ENCODE data around the gene SMPD4. TPM values are rescaled to one million over a fixed set of nuclear protein-coding genes. Genes with fewer than 3 reads are reported as not detected.
"Not testable (repeated sequence)": the region's sequence is repeated elsewhere in the genome, so short reads cannot be mapped to it uniquely, and the experiment has no call there.

Gene SMPD4
- 10.3 TPM for total RNA-seq (2013)
- polyA plus RNA-seq, result 10 to 100 TPM; 10.5 to 34.6 (median 14.2) TPM
- 8.9 and 15.9 TPM in 2 replicates for polyA minus RNA-seq
- total RNA-seq, result 9.5 to 31.6 (median 24.1) reads per million in 11 experiments

- Mint-ChIP-seq H3K9me3 (no peaks in the 10 kb centered on the region), H3K4me3 (peak within 1 kb of the TSS; percentile 83 to 92), H3K4me1 (peaks cover 19% of the 10 kb centered on the region), H3K27ac (peak within 1 kb of the TSS; percentile 88 to 97 (median 92)), H3K27me3 (ENCODE audit: low read depth in 3 of 3) (no peaks in the 10 kb centered on the region), H3K36me3 (peaks cover under 1 to 4% of the 10 kb centered on the region in 2 donors)
- peak within 1 kb of the TSS; percentile 79 for H3K9ac ChIP-seq (ENCODE audit: insufficient read depth, low read length, poor library complexity, severe bottlenecking)
- TF ChIP-seq, protein P1, sequence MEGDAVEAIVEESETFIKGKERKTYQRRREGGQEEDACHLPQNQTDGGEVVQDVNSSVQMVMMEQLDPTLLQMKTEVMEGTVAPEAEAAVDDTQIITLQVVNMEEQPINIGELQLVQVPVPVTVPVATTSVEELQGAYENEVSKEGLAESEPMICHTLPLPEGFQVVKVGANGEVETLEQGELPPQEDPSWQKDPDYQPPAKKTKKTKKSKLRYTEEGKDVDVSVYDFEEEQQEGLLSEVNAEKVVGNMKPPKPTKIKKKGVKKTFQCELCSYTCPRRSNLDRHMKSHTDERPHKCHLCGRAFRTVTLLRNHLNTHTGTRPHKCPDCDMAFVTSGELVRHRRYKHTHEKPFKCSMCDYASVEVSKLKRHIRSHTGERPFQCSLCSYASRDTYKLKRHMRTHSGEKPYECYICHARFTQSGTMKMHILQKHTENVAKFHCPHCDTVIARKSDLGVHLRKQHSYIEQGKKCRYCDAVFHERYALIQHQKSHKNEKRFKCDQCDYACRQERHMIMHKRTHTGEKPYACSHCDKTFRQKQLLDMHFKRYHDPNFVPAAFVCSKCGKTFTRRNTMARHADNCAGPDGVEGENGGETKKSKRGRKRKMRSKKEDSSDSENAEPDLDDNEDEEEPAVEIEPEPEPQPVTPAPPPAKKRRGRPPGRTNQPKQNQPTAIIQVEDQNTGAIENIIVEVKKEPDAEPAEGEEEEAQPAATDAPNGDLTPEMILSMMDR (IDR thresholded peaks at IDR 0.05), result no peak
- H2AFZ ChIP-seq (ENCODE audit: insufficient read depth, low read depth, low read length, poor library complexity, severe bottlenecking), result peak within 1 kb of the TSS; percentile 99
- no peaks in the 10 kb centered on the region for H3K9me3 ChIP-seq (replicated peaks in 1 of 2; ENCODE audit: control insufficient read depth in 1 of 2, insufficient read depth in 1 of 2, low read length in 2 of 2)
- H3K4me3 ChIP-seq (replicated peaks in 1 of 3; ENCODE audit: low read depth in 2 of 3, low read length in 3 of 3), result peak within 1 kb of the TSS; percentile 67 to 90 (median 80)
- no peaks in the 10 kb centered on the region for H4K20me1 ChIP-seq (ENCODE audit: insufficient read depth, low read length)
- H3K36me3 ChIP-seq (replicated peaks in 1 of 2; ENCODE audit: control insufficient read depth in 1 of 2, insufficient read depth in 2 of 2, low read length in 2 of 2), result peaks cover 0 to under 1% of the 10 kb centered on the region in 2 donors
- peaks cover 17 to 25% of the 10 kb centered on the region in 2 donors for H3K4me1 ChIP-seq (ENCODE audit: control insufficient read depth in 1 of 2, insufficient read depth in 2 of 2, low read length in 2 of 2)
- peak; percentile 90 to 93 (median 93) for DNase-seq
- peak within 1 kb of the TSS; percentile 59 to 92 for H3K27ac ChIP-seq (ENCODE audit: low read depth in 1 of 2, low read length in 2 of 2)
- H3K4me2 ChIP-seq (replicated peaks; ENCODE audit: extremely low read depth, low read length, poor library complexity, severe bottlenecking), result peak within 1 kb of the TSS; percentile 85
- no peaks in the 10 kb centered on the region for H3K27me3 ChIP-seq (ENCODE audit: control insufficient read depth in 2 of 2, insufficient read depth in 2 of 2, low read length in 2 of 2)
- WGBS (ENCODE audit: insufficient coverage), result under 1% methylated on average over 42 of the region's 55 CpGs
- intact Hi-C loops (cut with micrococcal nuclease), result loop anchor here in 1 of 2 donors (2.0 to 10.0 kb wide), 2 partner anchors 163 to 307 kb away; no protein-coding TSS in a partner anchor
- peaks cover 76% of the 10 kb centered on the region for H3K79me2 ChIP-seq (ENCODE audit: insufficient read depth, low read length)
Observed at GRCh38 chr2:130181325-130181879, at the start of gene SMPD4. Gene SMPD4, minus strand, starts transcription at chr2:130181602. Its CDS starts 5,010 bp downstream, at chr2:130176592.

- H3K36me3 Mint-ChIP-seq; H3K79me2 ChIP-seq (ENCODE audit: insufficient read depth, low read length); DNase-seq; H3K4me2 ChIP-seq (replicated peaks; ENCODE audit: extremely low read depth, low read length, poor library complexity, severe bottlenecking); H3K27me3 Mint-ChIP-seq (ENCODE audit: low read depth in 3 of 3); H3K27ac ChIP-seq (ENCODE audit: low read depth in 1 of 2, low read length in 2 of 2); H3K4me3 Mint-ChIP-seq; H3K9ac ChIP-seq (ENCODE audit: insufficient read depth, low read length, poor library complexity, severe bottlenecking); H4K20me1 ChIP-seq (ENCODE audit: insufficient read depth, low read length); intact Hi-C loops (cut with micrococcal nuclease); H3K4me1 ChIP-seq (ENCODE audit: control insufficient read depth in 1 of 2, insufficient read depth in 2 of 2, low read length in 2 of 2); H3K27me3 ChIP-seq (ENCODE audit: control insufficient read depth in 2 of 2, insufficient read depth in 2 of 2, low read length in 2 of 2); H3K27ac Mint-ChIP-seq; H3K4me1 Mint-ChIP-seq; H3K4me3 ChIP-seq (replicated peaks in 1 of 3; ENCODE audit: low read depth in 2 of 3, low read length in 3 of 3); H2AFZ ChIP-seq (ENCODE audit: insufficient read depth, low read depth, low read length, poor library complexity, severe bottlenecking); H3K36me3 ChIP-seq (replicated peaks in 1 of 2; ENCODE audit: control insufficient read depth in 1 of 2, insufficient read depth in 2 of 2, low read length in 2 of 2): not testable (repeated sequence)
- peaks cover 0 to 17% of the 10 kb centered on the region in 2 donors for H3K9me3 ChIP-seq (replicated peaks in 1 of 2; ENCODE audit: control insufficient read depth in 1 of 2, insufficient read depth in 1 of 2, low read length in 2 of 2)
- H3K9me3 Mint-ChIP-seq, result peaks cover 6 to 17% (median 16%) of the 10 kb centered on the region in 7 donors
- 98% methylated on average over 11 of the region's 15 CpGs for WGBS (ENCODE audit: insufficient coverage)
Observed at GRCh38 chr2:130230907-130231306, 49.5 kb upstream of the SMPD4 start.

- intact Hi-C loops (cut with micrococcal nuclease); H3K4me1 ChIP-seq (ENCODE audit: control insufficient read depth in 1 of 2, insufficient read depth in 2 of 2, low read length in 2 of 2); H3K27ac ChIP-seq (ENCODE audit: low read depth in 1 of 2, low read length in 2 of 2); H3K9ac ChIP-seq (ENCODE audit: insufficient read depth, low read length, poor library complexity, severe bottlenecking); H4K20me1 ChIP-seq (ENCODE audit: insufficient read depth, low read length); H3K27me3 ChIP-seq (ENCODE audit: control insufficient read depth in 2 of 2, insufficient read depth in 2 of 2, low read length in 2 of 2); DNase-seq; H3K27ac Mint-ChIP-seq; H3K4me1 Mint-ChIP-seq; H3K36me3 ChIP-seq (replicated peaks in 1 of 2; ENCODE audit: control insufficient read depth in 1 of 2, insufficient read depth in 2 of 2, low read length in 2 of 2); H3K4me2 ChIP-seq (replicated peaks; ENCODE audit: extremely low read depth, low read length, poor library complexity, severe bottlenecking); H3K27me3 Mint-ChIP-seq (ENCODE audit: low read depth in 3 of 3); H3K36me3 Mint-ChIP-seq; H3K4me3 Mint-ChIP-seq; H3K4me3 ChIP-seq (replicated peaks in 1 of 3; ENCODE audit: low read depth in 2 of 3, low read length in 3 of 3); H3K79me2 ChIP-seq (ENCODE audit: insufficient read depth, low read length); H2AFZ ChIP-seq (ENCODE audit: insufficient read depth, low read depth, low read length, poor library complexity, severe bottlenecking): not testable (repeated sequence)
- WGBS (ENCODE audit: insufficient coverage), result 94% methylated on average over 9 of the region's 18 CpGs
- H3K9me3 Mint-ChIP-seq, result peaks cover 6 to 17% (median 16%) of the 10 kb centered on the region in 7 donors
- peaks cover 0 to 17% of the 10 kb centered on the region in 2 donors for H3K9me3 ChIP-seq (replicated peaks in 1 of 2; ENCODE audit: control insufficient read depth in 1 of 2, insufficient read depth in 1 of 2, low read length in 2 of 2)
Observed at GRCh38 chr2:130230376-130230775, 49.0 kb upstream of the SMPD4 start.

DNA sequence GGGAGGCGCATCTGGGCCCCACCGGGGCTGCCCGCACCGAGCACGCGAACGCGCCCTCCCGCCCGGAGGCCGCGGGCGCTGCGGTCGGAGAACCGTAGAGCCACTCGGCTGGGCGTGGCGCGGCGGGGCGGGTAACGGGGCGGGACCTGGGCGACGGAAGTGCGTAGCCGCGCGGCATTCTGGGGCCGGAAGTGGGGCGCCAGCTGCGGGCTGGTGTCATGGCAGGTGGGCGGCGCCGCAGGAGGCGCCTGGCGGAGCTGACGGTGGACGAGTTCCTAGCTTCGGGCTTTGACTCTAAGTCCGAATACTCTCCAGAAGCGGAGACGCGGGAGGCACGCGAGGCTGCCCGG lies 47.7 kb upstream of the SMPD4 start:
- H3K27ac ChIP-seq (ENCODE audit: low read depth in 1 of 2, low read length in 2 of 2); H3K27me3 ChIP-seq (ENCODE audit: control insufficient read depth in 2 of 2, insufficient read depth in 2 of 2, low read length in 2 of 2); H3K79me2 ChIP-seq (ENCODE audit: insufficient read depth, low read length); H3K4me2 ChIP-seq (replicated peaks; ENCODE audit: extremely low read depth, low read length, poor library complexity, severe bottlenecking); H3K36me3 Mint-ChIP-seq; H3K4me3 Mint-ChIP-seq; H4K20me1 ChIP-seq (ENCODE audit: insufficient read depth, low read length); H3K27ac Mint-ChIP-seq; H3K4me1 Mint-ChIP-seq; H3K27me3 Mint-ChIP-seq (ENCODE audit: low read depth in 3 of 3); H3K36me3 ChIP-seq (replicated peaks in 1 of 2; ENCODE audit: control insufficient read depth in 1 of 2, insufficient read depth in 2 of 2, low read length in 2 of 2); H3K4me1 ChIP-seq (ENCODE audit: control insufficient read depth in 1 of 2, insufficient read depth in 2 of 2, low read length in 2 of 2); H3K9ac ChIP-seq (ENCODE audit: insufficient read depth, low read length, poor library complexity, severe bottlenecking); H3K4me3 ChIP-seq (replicated peaks in 1 of 3; ENCODE audit: low read depth in 2 of 3, low read length in 3 of 3); H2AFZ ChIP-seq (ENCODE audit: insufficient read depth, low read depth, low read length, poor library complexity, severe bottlenecking); intact Hi-C loops (cut with micrococcal nuclease): not testable (repeated sequence)
- peaks cover 0 to 17% of the 10 kb centered on the region in 2 donors for H3K9me3 ChIP-seq (replicated peaks in 1 of 2; ENCODE audit: control insufficient read depth in 1 of 2, insufficient read depth in 1 of 2, low read length in 2 of 2)
- WGBS (ENCODE audit: insufficient coverage), result 49% methylated on average over 26 of the region's 48 CpGs
- peak in 1 of 3 donors; percentile 11 for DNase-seq
- H3K9me3 Mint-ChIP-seq, result peaks cover 6 to 17% (median 16%) of the 10 kb centered on the region in 7 donors

Measured in CD14-positive monocyte (primary cell).